Measurements from ENCODE around the gene SPATA3. TPM values are rescaled to one million over a fixed set of nuclear protein-coding genes. Genes with fewer than 3 reads are reported as not detected.

SPATA3 gene
- total RNA-seq, 1 experiment from 2014 or later: not detected

DNA sequence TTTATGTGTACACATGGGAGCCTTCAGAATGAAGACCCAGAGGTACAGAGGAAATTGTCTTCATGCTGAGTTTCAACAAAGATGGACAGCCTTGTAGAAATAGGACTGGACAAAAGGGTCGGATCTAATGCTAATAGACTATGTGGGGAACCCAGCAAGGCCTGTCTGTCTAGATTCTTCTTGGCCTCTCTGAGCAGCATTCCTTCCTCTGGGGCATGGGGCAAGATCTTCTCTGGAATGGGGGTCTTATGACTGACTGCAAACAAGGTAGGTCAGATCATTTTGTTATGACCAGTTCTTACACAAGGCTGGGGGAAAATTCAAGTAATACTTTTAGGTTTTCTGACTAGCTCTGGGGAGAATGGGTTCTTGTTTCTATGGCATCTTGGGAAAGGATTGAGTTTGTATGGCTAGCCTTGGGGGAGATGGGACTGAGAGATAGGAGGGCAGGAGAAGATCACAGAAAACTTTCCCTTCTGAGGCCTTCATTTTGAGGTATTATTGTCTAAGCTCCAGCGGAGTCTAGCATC is 14.3 kb downstream of the SPATA3 start:
- no peak overlapping the region for H3K4me3 ChIP-seq (ENCODE audit: low read length)
- H3K9me2 ChIP-seq (replicated peaks; ENCODE audit: low read length): no peaks in the 10 kb centered on the region
- H2AFZ ChIP-seq (ENCODE audit: low read length): no peak overlapping the region
- no peak overlapping the region for H3K27ac ChIP-seq (ENCODE audit: low read length)
- no TSS peak for BruUV-seq (replicated peaks)
- no peaks in the 10 kb centered on the region for H3K79me2 ChIP-seq (ENCODE audit: low read length)
- no peaks in the 10 kb centered on the region for H3F3A ChIP-seq (ENCODE audit: low read length, unreplicated experiment)
- H3K9ac ChIP-seq (ENCODE audit: low read length): no peak overlapping the region
- POLR2A ChIA-PET (ENCODE audit: unreplicated experiment): no interaction called here
- TF ChIP-seq EZH2phosphoT487 (IDR thresholded peaks at IDR 0.05; ENCODE audit: borderline replicate concordance, low read length) (no peak), EZH2 (IDR thresholded peaks at IDR 0.05; ENCODE audit: low read length, unreplicated experiment) (no peak)
- TF ChIP-seq, protein P1, sequence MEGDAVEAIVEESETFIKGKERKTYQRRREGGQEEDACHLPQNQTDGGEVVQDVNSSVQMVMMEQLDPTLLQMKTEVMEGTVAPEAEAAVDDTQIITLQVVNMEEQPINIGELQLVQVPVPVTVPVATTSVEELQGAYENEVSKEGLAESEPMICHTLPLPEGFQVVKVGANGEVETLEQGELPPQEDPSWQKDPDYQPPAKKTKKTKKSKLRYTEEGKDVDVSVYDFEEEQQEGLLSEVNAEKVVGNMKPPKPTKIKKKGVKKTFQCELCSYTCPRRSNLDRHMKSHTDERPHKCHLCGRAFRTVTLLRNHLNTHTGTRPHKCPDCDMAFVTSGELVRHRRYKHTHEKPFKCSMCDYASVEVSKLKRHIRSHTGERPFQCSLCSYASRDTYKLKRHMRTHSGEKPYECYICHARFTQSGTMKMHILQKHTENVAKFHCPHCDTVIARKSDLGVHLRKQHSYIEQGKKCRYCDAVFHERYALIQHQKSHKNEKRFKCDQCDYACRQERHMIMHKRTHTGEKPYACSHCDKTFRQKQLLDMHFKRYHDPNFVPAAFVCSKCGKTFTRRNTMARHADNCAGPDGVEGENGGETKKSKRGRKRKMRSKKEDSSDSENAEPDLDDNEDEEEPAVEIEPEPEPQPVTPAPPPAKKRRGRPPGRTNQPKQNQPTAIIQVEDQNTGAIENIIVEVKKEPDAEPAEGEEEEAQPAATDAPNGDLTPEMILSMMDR (conservative IDR thresholded peaks at IDR 0.05; ENCODE audit: low read depth, low read length): no peak
- ATAC-seq (no peak), DNase-seq (no peak)
- CTCF ChIA-PET: no interaction called here
- no peaks in the 10 kb centered on the region for H4K20me1 ChIP-seq (ENCODE audit: low read length)
- H3K27me3 ChIP-seq (ENCODE audit: low read length): peaks cover 6% of the 10 kb centered on the region
- intact Hi-C loops (cut with micrococcal nuclease): no loop called here
- H3K9me3 ChIP-seq (ENCODE audit: low read length): no peaks in the 10 kb centered on the region
- no peak overlapping the region for H3K4me2 ChIP-seq (ENCODE audit: low read length)
- H3K4me1 ChIP-seq (ENCODE audit: insufficient read depth, low read length): no peaks in the 10 kb centered on the region
- no peaks in the 10 kb centered on the region for H3K36me3 ChIP-seq (ENCODE audit: low read depth, low read length)

- TF ChIP-seq EZH2phosphoT487 (IDR thresholded peaks at IDR 0.05; ENCODE audit: borderline replicate concordance, low read length) (no peak), EZH2 (IDR thresholded peaks at IDR 0.05; ENCODE audit: low read length, unreplicated experiment) (no peak)
- TF ChIP-seq, protein P1 (conservative IDR thresholded peaks at IDR 0.05; ENCODE audit: low read depth, low read length): no peak
- no peak overlapping the region for H3K27ac ChIP-seq (ENCODE audit: low read length)
- H3K9me3 ChIP-seq (ENCODE audit: low read length): no peaks in the 10 kb centered on the region
- no peaks in the 10 kb centered on the region for H3K79me2 ChIP-seq (ENCODE audit: low read length)
- H2AFZ ChIP-seq (ENCODE audit: low read length): no peak overlapping the region
- POLR2A ChIA-PET (ENCODE audit: unreplicated experiment): no interaction called here
- H3K9me2 ChIP-seq (replicated peaks; ENCODE audit: low read length): no peaks in the 10 kb centered on the region
- no peak overlapping the region for H3K9ac ChIP-seq (ENCODE audit: low read length)
- no peaks in the 10 kb centered on the region for H4K20me1 ChIP-seq (ENCODE audit: low read length)
- H3K27me3 ChIP-seq (ENCODE audit: low read length): peaks cover 6% of the 10 kb centered on the region
- CTCF ChIA-PET: no interaction called here
- no peak overlapping the region for H3K4me3 ChIP-seq (ENCODE audit: low read length)
- no peaks in the 10 kb centered on the region for H3K36me3 ChIP-seq (ENCODE audit: low read depth, low read length)
- intact Hi-C loops (cut with micrococcal nuclease): no loop called here
- ATAC-seq (no peak), DNase-seq (no peak)
- H3F3A ChIP-seq (ENCODE audit: low read length, unreplicated experiment): no peaks in the 10 kb centered on the region
- no peak overlapping the region for H3K4me2 ChIP-seq (ENCODE audit: low read length)
- no TSS peak for BruUV-seq (replicated peaks)
- H3K4me1 ChIP-seq (ENCODE audit: insufficient read depth, low read length): no peaks in the 10 kb centered on the region
These were observed 15.6 kb downstream of the SPATA3 start for GRCh38 chr2:231011526-231011925.

DNA sequence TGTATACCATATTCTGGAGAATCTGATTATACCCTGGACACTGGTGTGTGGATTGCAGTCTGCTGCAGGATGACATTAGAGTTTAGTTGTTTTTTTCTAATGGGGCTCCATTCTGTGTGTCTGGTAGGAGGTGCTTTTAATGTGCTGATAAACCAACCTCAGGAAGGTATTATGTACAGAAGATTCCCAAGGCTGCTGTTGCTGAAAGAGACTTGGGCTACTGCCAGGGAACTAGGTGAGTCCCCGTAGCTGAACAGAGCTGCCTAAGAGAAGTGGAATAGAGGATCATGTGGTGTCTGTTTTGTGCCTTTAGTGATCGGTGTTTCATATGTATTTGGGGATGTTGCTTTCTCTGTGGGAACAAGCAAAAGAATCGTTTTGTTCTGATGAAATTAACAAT is 16.5 kb downstream of the SPATA3 start:
- ChIA-PET POLR2A (ENCODE audit: unreplicated experiment) (no interaction called here), CTCF (interaction anchor here (0.5 kb wide), 1 partner anchor 854 kb away, joined by 3 read pairs; no protein-coding TSS in a partner anchor)
- no peaks in the 10 kb centered on the region for H4K20me1 ChIP-seq (ENCODE audit: low read length)
- intact Hi-C loops (cut with micrococcal nuclease): no loop called here
- no peaks in the 10 kb centered on the region for H3K79me2 ChIP-seq (ENCODE audit: low read length)
- H3K4me1 ChIP-seq (ENCODE audit: insufficient read depth, low read length): no peaks in the 10 kb centered on the region
- no peaks in the 10 kb centered on the region for H3K9me2 ChIP-seq (replicated peaks; ENCODE audit: low read length)
- H3F3A ChIP-seq (ENCODE audit: low read length, unreplicated experiment): no peaks in the 10 kb centered on the region
- H2AFZ ChIP-seq (ENCODE audit: low read length): no peak overlapping the region
- DNase-seq (no peak), ATAC-seq (no peak)
- no peaks in the 10 kb centered on the region for H3K9me3 ChIP-seq (ENCODE audit: low read length)
- H3K27me3 ChIP-seq (ENCODE audit: low read length): peaks cover 11% of the 10 kb centered on the region
- BruUV-seq (replicated peaks): no TSS peak
- TF ChIP-seq, protein P1 (conservative IDR thresholded peaks at IDR 0.05; ENCODE audit: low read depth, low read length): no peak
- no peak for TF ChIP-seq EZH2phosphoT487 (IDR thresholded peaks at IDR 0.05; ENCODE audit: borderline replicate concordance, low read length)
- no peak for TF ChIP-seq EZH2 (IDR thresholded peaks at IDR 0.05; ENCODE audit: low read length, unreplicated experiment)
- no peak overlapping the region for H3K4me2 ChIP-seq (ENCODE audit: low read length)
- H3K27ac ChIP-seq (ENCODE audit: low read length): no peak overlapping the region
- H3K4me3 ChIP-seq (ENCODE audit: low read length): no peak overlapping the region
- no peaks in the 10 kb centered on the region for H3K36me3 ChIP-seq (ENCODE audit: low read depth, low read length)
- H3K9ac ChIP-seq (ENCODE audit: low read length): no peak overlapping the region

All from PC-3 (cell line).